ELF-1 (cell line): ENCODE measurements around the gene ARHGAP40.
"Not testable (repeated sequence)": the region's sequence is repeated elsewhere in the genome, so short reads cannot be mapped to it uniquely, and the experiment has no call there.

ENCODE experiments used
- DNase-seq: peaks from one replicate; pipeline ENCODE4 v3.0.0-alpha.2; 2016; ENCODE audit warnings: low read depth, low spot score

ARHGAP40 gene

GRCh38 chr20:38588303-38588702 lies 13.3 kb upstream of the ARHGAP40 start:
- DNase-seq: no peak

DNA sequence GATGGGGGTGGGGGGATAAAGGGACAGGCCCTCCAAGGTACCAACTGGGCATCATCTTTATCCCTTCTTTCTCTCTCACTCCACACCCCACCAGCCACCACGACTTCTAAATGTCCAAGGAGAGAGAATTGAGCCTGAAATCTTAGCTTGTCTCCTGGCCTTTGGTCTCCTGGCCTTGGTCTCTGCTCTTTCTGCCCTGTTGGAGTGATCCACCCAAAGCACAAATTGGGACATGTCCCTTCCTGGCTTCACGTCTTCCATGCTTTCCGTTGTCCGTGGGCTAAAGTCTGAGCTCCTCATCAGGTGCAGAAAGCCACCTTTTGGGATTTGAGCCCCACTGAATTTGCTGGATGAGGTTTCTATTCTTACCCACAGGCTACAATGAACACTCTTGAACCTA lies 12.3 kb upstream of the ARHGAP40 start:
- no peak for DNase-seq

DNA sequence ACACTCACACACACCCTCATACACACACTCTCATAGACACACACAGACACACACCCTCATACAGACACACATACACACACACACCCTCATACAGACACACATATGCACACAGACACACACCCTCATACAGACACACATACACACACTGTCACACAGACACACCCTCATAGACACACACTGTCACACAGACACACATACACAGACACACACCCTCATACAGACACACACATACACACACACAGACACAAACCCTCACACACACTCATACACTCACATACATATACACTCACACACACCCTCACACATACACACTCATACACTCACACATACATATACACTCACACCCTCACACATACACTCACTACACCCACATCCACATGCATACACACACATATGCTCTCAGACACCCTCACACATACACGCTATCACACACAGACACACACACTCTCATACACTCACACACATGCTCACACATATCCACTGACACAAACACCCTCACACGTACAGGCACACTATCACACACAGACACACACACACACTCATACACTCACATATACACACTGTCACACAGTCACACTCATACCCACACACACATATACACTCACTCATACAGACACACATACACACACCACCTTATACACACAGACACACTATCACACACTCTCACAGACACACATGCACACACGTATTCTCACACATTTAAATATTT lies 11.5 kb upstream of the ARHGAP40 start:
- DNase-seq: no peak

DNA sequence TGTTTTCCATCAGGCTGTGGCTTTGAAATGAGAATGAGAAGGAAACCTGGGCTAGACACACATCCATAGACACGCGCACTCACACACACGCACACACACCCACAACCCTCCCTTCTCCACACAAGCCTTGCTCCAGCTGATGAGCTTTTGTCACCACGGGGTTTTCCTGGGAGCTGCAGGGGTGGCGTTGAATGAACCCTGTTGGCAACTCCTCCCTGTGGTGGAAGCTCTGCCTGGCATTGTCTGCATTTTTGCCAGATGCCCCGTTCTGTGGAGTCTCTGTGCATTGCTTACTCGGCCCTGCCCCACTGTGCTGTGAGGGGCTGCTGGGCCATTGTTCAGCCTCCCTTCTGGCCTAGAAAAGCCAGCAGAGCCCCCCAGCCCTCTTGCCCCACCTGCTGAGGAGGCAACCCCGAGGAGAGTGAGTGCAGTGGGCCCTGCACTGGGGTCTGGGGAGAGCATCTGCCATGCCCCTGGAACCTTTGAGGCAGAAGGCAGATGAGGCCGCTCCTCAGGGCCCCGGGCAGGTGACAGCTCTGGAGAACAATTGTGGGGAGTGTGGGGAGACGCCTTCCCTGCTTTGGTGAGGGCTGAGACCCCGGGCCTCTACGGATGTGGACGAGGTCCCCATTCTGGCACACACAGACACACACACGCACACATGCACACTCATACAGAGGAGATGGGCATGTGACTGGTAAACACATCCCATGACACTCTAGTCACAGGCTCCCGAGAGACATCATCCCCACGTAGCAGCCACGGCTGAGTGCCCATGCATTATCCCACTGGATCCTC lies 10.7 kb upstream of the ARHGAP40 start:
- no peak for DNase-seq

GRCh38 chr20:38591474-38592410 lies 9.9 kb upstream of the ARHGAP40 start:
- no peak for DNase-seq

- DNase-seq: not testable (repeated sequence)
Observed at GRCh38 chr20:38592411-38592790, 9.2 kb upstream of the ARHGAP40 start.

DNA sequence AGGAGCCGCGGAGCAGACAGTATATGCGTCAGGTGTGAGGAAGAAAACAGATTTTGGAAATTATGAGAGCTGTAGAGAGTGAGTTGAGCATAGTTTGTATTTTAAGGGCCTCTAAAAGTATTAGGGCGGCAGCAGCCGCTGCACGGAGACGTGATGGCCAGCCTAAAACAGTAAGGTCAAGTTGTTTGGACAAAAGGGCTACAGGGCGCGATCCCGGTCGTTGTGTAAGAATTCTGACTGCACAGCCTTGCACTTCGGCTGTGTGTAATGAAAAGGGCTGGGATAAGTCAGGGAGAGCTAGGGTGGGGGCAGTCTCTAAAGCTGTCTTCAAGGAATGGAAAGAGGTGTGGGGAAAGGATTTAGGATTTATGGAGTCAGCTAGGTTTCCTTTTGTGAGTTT lies 7.3 kb upstream of the ARHGAP40 start:
- DNase-seq: not testable (repeated sequence)

GRCh38 chr20:38595886-38596285 lies 5.7 kb upstream of the ARHGAP40 start:
- not testable (repeated sequence) for DNase-seq

DNA sequence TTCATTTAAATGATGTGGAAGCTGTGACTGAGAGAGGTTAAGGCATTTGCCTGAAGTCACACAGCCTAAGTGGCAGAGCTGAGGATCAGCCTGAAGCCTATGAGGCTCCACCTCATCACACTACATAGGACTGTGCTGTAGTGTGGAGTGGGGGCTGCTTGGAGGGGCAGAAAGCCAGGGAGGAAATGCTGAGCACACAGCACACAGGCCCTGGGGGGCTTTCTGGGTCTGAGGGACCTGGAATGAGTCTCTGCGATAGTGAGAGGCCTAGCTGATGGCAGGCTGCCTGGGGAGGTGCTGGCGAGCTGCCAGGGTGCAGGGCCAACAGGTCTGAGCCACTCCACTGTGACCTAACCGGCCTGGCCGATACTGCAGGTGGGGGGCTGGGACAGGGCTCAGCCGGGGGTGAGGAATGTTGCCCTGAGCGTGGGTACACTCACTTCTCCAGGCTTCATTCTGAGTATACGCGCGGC lies 2.2 kb upstream of the ARHGAP40 start:
- peak; percentile 86 for DNase-seq

DNA sequence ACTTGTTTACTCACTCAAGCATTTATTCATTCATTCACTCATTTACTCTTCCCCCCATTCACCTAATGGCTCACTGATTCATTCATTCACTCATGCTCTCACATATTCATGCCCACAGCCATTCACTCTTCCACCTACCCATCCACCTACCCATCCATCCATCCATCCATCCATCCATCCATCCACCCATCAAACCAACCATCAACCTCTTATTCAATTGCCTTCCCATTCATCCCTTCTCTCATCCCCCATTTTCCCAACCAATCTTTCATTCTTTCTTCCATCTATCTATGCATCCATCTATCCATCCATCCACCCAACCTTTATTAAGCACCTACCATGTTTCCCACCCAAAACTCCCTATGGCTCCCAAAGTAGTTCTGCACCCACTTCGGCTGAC lies 1.6 kb upstream of the ARHGAP40 start:
- no peak for DNase-seq

- no peak for DNase-seq
Observed at GRCh38 chr20:38602185-38602581, 574 bp downstream of the ARHGAP40 start.

GRCh38 chr20:38603286-38603685 lies 1.7 kb downstream of the ARHGAP40 start:
- no peak for DNase-seq

GRCh38 chr20:38604873-38605303 lies 3.3 kb downstream of the ARHGAP40 start:
- peak; percentile 79 for DNase-seq

DNA sequence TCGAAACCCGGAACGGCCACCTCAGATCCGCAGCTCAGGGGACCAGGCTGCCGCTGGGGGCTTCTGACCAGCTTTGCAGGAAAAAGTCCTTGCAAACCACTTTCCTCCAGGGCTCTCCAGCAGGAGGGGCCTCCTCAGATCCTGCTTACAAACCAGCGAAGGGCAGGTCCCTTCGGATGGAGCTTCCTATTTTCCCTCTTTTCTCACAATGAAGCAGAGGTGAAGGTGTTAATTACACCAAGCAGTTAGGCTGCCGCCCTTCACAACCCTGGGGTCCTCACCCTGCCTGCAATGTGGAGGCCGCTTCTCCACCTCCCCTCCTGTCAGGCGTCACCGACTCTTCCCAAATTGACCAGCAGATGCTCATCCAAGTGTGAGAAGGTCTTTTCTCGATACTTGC lies 5.7 kb downstream of the ARHGAP40 start:
- peak; percentile 70 for DNase-seq

DNA sequence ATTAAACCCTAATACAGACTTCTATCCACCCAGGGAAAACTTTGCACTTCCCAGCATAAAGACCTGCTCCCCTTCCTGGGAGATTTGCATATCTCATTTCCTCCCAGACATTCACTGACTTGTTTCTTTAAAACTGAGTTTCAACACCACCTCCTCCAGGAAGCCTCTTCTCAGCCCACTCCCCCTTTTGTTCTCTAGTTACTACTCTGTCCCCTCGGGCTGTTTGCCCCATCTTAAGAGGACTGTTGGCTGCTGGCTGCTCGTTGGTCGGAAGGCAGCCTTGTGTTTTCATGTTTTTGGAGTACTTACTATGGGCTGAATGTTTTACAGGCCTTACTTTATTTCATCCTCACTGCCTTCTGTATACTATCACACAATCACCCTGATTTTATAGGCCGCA lies 6.6 kb downstream of the ARHGAP40 start:
- DNase-seq: peak; percentile 70

DNA sequence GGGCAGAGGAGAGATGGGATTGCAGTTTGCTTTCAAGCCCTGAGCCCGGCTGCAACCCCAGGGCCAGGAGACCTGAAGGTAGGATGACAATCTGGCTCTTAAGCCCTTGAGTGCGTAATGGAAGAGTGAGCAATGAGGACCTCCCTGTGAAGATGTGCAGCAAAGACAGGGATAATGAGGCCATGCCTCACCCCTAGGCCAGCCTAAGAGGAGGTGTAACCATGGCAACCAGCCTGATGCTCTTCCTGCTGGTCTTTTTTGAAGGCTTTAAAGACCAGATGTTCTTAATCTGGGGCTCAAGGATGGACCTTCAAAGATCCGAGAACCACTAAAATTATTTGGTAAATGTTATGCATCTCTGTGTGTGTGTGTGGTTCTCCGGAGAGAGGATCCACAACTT lies 8.2 kb downstream of the ARHGAP40 start:
- no peak for DNase-seq

DNA sequence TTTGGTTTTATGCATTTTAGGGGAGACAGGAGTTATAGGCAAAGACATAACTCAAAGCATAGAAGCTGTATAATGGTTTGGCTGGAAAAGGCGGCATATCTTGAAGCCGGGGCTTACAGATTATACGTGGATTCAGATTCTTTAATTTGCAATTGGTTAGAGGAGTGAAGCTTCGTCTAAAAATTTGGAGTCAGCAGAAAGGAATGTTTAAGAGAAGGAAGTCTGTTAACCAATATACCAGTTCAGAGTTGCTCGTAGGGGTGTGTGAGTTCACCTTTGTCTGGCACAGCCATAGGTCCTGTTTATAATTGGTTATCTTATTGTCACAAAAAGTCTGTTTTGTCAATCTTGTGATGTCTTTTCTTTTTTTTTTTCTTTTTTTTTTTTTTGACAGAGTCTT lies 8.9 kb downstream of the ARHGAP40 start:
- no peak for DNase-seq

- DNase-seq: no peak
Observed at GRCh38 chr20:38612751-38613515, 11.3 kb downstream of the ARHGAP40 start.

DNA sequence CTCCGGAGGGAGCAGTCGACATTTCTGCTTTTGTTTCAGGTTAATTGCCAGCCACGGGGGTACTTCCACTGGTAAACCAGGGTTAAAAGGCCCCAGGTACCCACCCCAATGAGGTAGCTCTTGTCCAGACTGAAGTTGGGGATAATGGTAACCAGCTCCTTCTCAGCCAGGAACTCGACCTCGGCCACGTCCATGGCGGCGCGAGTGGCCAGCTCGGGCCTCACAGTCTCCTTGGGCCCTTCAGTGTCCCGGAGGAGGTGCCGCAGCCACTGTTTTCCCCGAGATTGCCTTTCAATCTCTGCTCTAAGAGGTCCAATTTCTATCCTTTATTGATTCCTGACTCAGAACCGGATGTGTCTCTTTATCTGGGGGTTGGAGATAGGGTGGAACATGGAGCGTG lies 13.7 kb downstream of the ARHGAP40 start:
- DNase-seq: no peak

- no peak for DNase-seq
Observed at GRCh38 chr20:38616457-38616856, 14.8 kb downstream of the ARHGAP40 start.
